Stimulated activated naive CD4-positive, alpha-beta T cell treated with Interleukin-2 at 50 U/mL for 16 hours (primary cell): ENCODE results near the gene EWSR1.

ENCODE experiments used
- DNase-seq: peaks from one replicate; lab custom pipeline; 2025; lab: John Stamatoyannopoulos, UW

The EWSR1 gene

GRCh38 chr22:29269230-29269604, 1.1 kb downstream of the EWSR1 start:
- DNase-seq: no peak

GRCh38 chr22:29269731-29270474, 1.8 kb downstream of the EWSR1 start:
- peak; percentile 11 for DNase-seq

DNA sequence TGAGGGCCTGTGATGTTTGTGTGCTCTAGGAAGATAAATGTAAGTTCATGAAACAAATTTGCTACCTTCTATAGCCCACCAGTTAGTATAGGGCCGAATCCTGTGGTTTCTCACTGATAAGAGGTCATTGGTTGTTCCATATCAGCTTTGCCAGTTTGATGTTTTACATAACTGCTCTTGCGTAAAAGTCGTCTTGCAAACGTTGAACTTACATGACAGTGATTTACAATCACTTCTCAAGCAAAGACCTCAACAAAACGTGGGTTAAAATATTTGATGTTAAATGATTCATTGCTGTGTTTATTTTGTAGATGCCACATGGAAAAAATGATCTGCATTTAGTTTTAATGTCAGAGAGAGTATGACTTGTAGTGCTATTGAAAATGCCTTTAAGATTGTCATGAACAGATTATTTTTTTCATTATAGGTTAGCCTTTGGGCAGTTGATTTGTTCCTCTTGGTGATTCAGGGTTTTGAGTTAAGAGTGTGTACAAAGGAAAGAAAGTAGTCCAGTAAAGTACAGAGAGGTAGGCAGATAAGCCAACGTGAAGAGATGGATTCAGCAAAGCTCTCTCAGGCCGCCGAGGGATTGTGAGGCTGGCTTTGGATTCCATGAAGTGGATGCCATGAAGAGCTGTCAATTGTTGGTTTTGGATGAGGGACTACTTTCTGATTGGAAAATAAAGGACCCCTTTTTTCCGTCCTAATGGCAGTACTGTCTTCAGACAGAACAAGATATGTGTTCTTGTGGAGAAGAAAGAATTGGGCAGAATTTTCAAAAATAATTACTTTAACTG, 2.6 kb downstream of the EWSR1 start:
- DNase-seq: no peak

- no peak for DNase-seq
These were observed 4.6 kb downstream of the EWSR1 start for GRCh38 chr22:29272624-29273023.

DNA sequence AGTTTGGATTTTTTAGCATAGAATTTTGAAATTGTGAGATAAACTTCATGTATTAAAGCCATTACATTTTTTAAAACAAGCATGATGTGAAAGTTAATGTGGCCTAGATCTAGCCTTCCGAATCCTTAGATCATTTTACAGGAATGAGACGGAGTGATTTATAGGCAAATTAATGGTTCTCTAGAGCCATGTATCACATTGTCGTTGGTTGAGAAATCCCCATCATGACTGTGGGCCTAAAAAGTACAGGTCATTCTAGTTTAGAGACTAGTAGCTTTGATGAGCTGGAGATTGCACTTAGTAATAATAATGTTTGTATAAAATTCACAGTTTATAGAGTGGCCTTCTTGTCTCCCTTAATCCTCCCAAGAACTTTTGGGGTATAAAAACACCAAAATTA, 7.1 kb downstream of the EWSR1 start:
- no peak for DNase-seq

DNA sequence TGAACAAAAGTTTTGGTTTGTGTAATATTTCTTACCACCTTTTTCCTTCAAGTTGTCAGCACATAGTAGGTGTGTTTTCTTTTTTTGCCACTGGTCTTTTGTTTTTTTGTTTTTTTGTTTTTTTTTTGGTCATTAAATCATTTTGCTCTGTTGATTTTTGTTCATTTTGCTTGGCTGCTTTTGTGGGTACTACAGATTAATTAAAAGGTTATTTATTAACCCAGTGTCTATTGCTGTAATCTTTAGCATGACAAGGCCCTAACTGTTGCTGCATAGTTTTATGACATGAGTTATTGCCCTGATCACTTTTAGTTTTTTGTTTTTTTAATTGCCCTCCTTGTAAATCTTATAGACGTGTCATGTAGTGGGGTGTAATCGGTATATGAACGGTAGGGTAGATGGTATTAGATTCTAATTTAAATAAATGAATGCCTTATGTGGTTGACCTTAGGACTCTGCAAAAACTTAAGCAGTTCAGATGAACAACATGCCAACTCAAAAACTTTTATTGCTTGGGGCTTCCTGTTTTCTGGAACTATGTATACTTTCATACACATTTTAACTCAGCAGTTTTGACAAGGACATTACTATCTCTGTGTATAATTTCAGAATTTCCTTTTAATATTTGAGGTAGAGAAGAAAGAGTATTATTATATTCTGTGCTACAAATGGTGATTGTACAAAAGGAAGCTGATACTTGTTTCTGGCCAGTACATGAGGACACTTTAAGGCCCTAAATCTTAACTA, 7.9 kb downstream of the EWSR1 start:
- no peak for DNase-seq

DNA sequence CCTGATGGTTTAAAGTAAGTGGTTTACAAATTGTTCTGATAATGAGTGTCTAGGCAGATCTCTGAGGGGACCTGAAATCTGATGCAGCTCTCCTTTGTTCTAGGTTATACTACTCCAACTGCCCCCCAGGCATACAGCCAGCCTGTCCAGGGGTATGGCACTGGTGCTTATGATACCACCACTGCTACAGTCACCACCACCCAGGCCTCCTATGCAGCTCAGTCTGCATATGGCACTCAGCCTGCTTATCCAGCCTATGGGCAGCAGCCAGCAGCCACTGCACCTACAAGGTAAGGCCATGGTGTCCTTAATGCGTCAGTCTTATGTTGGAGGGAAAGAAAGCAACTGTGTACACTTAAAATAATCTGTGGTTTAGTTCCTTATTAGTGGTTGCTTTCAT, 9.9 kb downstream of the EWSR1 start:
- no peak for DNase-seq

- DNase-seq: no peak
These were observed 16.1 kb downstream of the EWSR1 start for GRCh38 chr22:29284196-29284595.

GRCh38 chr22:29288837-29289236, 20.8 kb downstream of the EWSR1 start:
- no peak for DNase-seq

GRCh38 chr22:29290061-29290460, 22.0 kb downstream of the EWSR1 start:
- DNase-seq: no peak

- DNase-seq: no peak
These were observed 23.1 kb downstream of the EWSR1 start for GRCh38 chr22:29291215-29291614.

GRCh38 chr22:29292379-29292778, 24.3 kb downstream of the EWSR1 start:
- no peak for DNase-seq

DNA sequence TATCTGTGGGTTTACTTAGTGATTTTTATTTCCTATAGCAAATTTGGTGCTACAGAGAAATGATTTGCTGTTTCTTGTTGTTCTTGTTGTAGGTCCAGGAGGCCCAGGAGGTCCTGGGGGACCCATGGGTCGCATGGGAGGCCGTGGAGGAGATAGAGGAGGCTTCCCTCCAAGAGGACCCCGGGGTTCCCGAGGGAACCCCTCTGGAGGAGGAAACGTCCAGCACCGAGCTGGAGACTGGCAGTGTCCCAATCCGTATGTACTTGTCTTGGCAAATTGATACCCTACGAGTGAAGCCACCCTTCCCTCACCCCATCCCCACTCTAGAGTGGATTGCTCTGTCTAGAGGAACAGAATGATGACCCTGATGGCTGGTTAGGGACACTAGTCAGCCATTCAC, 30.6 kb downstream of the EWSR1 start:
- no peak for DNase-seq

- DNase-seq: no peak
These were observed 31.2 kb downstream of the EWSR1 start for GRCh38 chr22:29299136-29299900.

- DNase-seq: no peak
These were observed 32.4 kb downstream of the EWSR1 start for GRCh38 chr22:29300467-29300806.

DNA sequence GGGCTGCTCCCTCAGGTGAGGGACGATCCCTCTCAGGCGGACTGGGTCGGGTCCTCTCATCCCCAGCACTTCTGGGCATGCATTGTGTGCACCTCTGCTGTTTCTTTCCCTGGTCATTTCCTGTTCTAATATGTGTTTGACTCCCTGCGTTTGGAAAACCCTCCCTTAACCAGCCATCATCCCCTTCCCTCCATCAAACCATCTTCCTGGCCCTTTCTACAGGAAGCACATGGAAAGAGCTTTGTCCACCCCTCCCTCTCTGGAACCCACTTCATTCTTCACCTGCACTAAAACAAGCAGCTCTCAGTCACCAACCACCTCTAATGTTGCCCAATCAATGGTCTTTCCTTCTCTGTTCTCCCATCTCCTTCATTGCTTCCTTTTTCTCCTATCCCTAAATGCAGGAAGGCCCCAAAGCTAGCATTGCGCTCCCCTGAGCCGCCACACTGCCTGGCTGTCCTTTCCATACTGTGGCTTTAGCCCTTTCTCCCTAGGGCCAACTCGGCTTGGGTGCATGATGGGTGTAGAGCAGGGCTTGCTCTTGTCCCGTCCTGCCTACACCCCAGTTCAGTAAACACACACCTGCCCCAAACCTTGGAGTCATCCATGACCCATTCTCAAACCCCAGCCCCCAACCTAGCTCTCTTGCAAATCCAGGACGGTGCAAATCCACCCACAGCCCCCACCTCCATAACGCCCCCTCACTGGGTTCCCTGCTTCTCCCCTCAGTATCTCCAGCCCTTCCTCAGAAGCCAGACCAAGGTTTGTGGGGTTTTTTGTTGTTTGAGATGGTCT, 32.9 kb downstream of the EWSR1 start:
- no peak for DNase-seq

GRCh38 chr22:29301716-29302401, 33.8 kb downstream of the EWSR1 start:
- no peak for DNase-seq

DNA sequence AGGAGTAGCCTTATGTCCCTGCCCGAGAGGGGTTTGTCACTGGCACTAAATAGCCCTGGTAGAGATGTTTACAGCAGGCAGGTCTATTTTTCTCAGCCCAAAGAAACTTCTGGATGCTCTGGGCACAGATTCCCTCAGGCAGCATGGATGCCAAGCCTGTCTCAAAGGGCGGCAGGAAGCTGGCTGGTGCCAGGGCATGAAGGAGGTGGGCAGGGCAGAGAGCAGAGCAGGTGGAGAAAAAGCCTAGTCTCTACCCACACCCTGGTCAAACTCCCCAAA, 34.3 kb downstream of the EWSR1 start:
- no peak for DNase-seq

- no peak for DNase-seq
These were observed 34.8 kb downstream of the EWSR1 start for GRCh38 chr22:29302681-29303465.

DNA sequence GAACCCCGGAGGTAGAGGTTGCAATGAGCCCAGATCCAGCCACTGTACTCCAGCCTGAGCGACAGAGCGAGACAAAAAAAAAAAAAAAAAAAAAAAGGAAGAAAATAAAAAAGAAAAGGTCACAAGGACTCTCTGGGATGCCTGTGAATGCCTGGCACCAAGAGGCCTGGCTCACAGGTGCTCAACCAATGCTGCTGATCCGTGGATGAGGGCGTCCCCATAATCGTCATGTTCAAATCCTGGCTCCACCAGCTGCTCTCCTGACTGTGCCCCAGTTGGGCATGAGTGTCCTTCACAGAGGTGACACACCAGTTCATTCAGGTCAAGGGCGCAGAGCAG, 37.7 kb downstream of the EWSR1 start:
- no peak for DNase-seq
